ENCODE measurements around the gene VPS35L. TPM values are rescaled to one million over a fixed set of nuclear protein-coding genes. Genes with fewer than 3 reads are reported as not detected.

The VPS35L gene
- total RNA-seq, 1 experiment from 2014 or later, result 5.4 TPM

GRCh38 chr16:19659554-19659953, 104.1 kb downstream of the VPS35L start:
- H3K4me1 Mint-ChIP-seq (ENCODE audit: low read depth, unreplicated experiment), result no peaks in the 10 kb centered on the region

GRCh38 chr16:19660432-19660831, 104.9 kb downstream of the VPS35L start:
- intact Hi-C loops (cut with micrococcal nuclease; ENCODE audit: unreplicated experiment), result no loop called here
- Histone ChIP-seq H3K4me3 (ENCODE audit: low read depth, low read length) (no peak overlapping the region), H3K27me3 (replicated peaks; ENCODE audit: control insufficient read depth, insufficient read depth, low read length) (no peaks in the 10 kb centered on the region), H3K4me1 (no peaks in the 10 kb centered on the region; the same call in 1 of the 2 replicates), H3K36me3 (ENCODE audit: control insufficient read depth, insufficient read depth, low read length) (no peaks in the 10 kb centered on the region), H3K9me3 (peaks cover 13% of the 10 kb centered on the region; the same call in 1 of the 2 replicates)
- Mint-ChIP-seq H3K36me3 (ENCODE audit: insufficient read depth, unreplicated experiment) (peaks cover 5% of the 10 kb centered on the region), H3K9me3 (ENCODE audit: unreplicated experiment) (peaks cover 13% of the 10 kb centered on the region), H3K27ac (ENCODE audit: unreplicated experiment) (no peak overlapping the region), H3K4me3 (ENCODE audit: unreplicated experiment) (no peak overlapping the region), H3K4me1 (ENCODE audit: low read depth, unreplicated experiment) (no peaks in the 10 kb centered on the region), H3K27me3 (ENCODE audit: insufficient read depth, unreplicated experiment) (no peaks in the 10 kb centered on the region)
- no peak for DNase-seq
- ChIA-PET CTCF (no interaction called here), POLR2A (no interaction called here)
- no peak for TF ChIP-seq CTCF (IDR thresholded peaks at IDR 0.05; ENCODE audit: insufficient read depth in 1 of 2, low read depth in 1 of 2, low read length in 1 of 2, severe bottlenecking in 1 of 2, unreplicated experiment in 1 of 2)
- no TSS peak for BruUV-seq (replicated peaks)

More at GRCh38 chr16:19659554-19659953, 104.1 kb downstream of the VPS35L start:
- H3K36me3 ChIP-seq (ENCODE audit: control insufficient read depth, insufficient read depth, low read length), result no peaks in the 10 kb centered on the region
- H3K4me1 ChIP-seq, result no peaks in the 10 kb centered on the region; the same call in 1 of the 2 replicates
- no peaks in the 10 kb centered on the region for H3K27me3 Mint-ChIP-seq (ENCODE audit: insufficient read depth, unreplicated experiment)
- TF ChIP-seq CTCF (IDR thresholded peaks at IDR 0.05; ENCODE audit: insufficient read depth in 1 of 2, low read depth in 1 of 2, low read length in 1 of 2, severe bottlenecking in 1 of 2, unreplicated experiment in 1 of 2), result no peak
- H3K4me3 ChIP-seq (ENCODE audit: low read depth, low read length), result no peak overlapping the region
- peaks cover 9% of the 10 kb centered on the region for H3K9me3 Mint-ChIP-seq (ENCODE audit: unreplicated experiment)
- no peak for DNase-seq
- ChIA-PET POLR2A (no interaction called here), CTCF (no interaction called here)
- peaks cover 5% of the 10 kb centered on the region for H3K36me3 Mint-ChIP-seq (ENCODE audit: insufficient read depth, unreplicated experiment)
- no peak overlapping the region for H3K27ac Mint-ChIP-seq (ENCODE audit: unreplicated experiment)
- intact Hi-C loops (cut with micrococcal nuclease; ENCODE audit: unreplicated experiment), result no loop called here
- H3K9me3 ChIP-seq, result peaks cover 13% of the 10 kb centered on the region; the same call in 1 of the 2 replicates
- H3K27me3 ChIP-seq (replicated peaks; ENCODE audit: control insufficient read depth, insufficient read depth, low read length), result no peaks in the 10 kb centered on the region
- no TSS peak for BruUV-seq (replicated peaks)
- H3K4me3 Mint-ChIP-seq (ENCODE audit: unreplicated experiment), result no peak overlapping the region

GRCh38 chr16:19662351-19662750, 106.8 kb downstream of the VPS35L start:
- ChIA-PET POLR2A (no interaction called here), CTCF (no interaction called here)
- Mint-ChIP-seq H3K27ac (ENCODE audit: unreplicated experiment) (no peak overlapping the region), H3K27me3 (ENCODE audit: insufficient read depth, unreplicated experiment) (no peaks in the 10 kb centered on the region), H3K4me3 (ENCODE audit: unreplicated experiment) (no peak overlapping the region), H3K36me3 (ENCODE audit: insufficient read depth, unreplicated experiment) (peaks cover 8% of the 10 kb centered on the region), H3K4me1 (ENCODE audit: low read depth, unreplicated experiment) (no peaks in the 10 kb centered on the region), H3K9me3 (ENCODE audit: unreplicated experiment) (peaks cover 13% of the 10 kb centered on the region)
- BruUV-seq (replicated peaks), result no TSS peak
- no peaks in the 10 kb centered on the region for H3K27me3 ChIP-seq (replicated peaks; ENCODE audit: control insufficient read depth, insufficient read depth, low read length)
- H3K4me3 ChIP-seq (ENCODE audit: low read depth, low read length), result no peak overlapping the region
- TF ChIP-seq CTCF (IDR thresholded peaks at IDR 0.05; ENCODE audit: insufficient read depth in 1 of 2, low read depth in 1 of 2, low read length in 1 of 2, severe bottlenecking in 1 of 2, unreplicated experiment in 1 of 2), result no peak
- intact Hi-C loops (cut with micrococcal nuclease; ENCODE audit: unreplicated experiment), result no loop called here
- no peaks in the 10 kb centered on the region; the same call in 1 of the 2 replicates for H3K4me1 ChIP-seq
- H3K9me3 ChIP-seq, result peaks cover 13% of the 10 kb centered on the region; the same call in 1 of the 2 replicates
- peak in 1 of 2 experiments; percentile 8 for DNase-seq
- H3K36me3 ChIP-seq (ENCODE audit: control insufficient read depth, insufficient read depth, low read length), result no peaks in the 10 kb centered on the region

Measured in Caco-2 (cell line).